ENCODE measurements around the gene RUNX3.

DNA sequence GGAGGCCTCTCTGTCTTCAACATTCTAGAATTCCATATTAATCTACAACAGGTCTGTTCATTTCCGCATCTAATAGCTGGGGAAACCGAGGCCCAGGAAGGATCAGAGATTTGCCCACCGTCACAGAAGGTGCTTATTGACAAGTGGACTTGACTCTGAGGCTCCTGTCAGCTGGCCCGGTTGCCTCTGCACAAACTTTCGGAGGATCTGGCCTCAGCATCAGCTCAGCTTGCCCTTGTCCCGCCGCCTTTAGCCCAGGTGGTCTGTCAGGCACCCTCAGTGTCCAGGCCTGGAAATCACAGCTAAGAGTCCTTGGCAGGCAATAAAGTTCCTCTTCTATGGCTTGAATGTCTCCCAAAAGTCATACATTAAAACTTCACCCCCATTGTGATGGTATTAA, 8.2 kb upstream of the RUNX3 start:
- TF ChIP-seq CTCF (optimal IDR thresholded peaks at IDR 0.05 in 1 of 3, IDR thresholded peaks at IDR 0.05 in 1 of 3, conservative IDR thresholded peaks at IDR 0.05 in 1 of 3; ENCODE audit: extremely low read depth in 1 of 3, insufficient read depth in 2 of 3, low read length in 3 of 3) (no peak), EZH2 (IDR thresholded peaks at IDR 0.05; ENCODE audit: low read length) (no peak)

Measured in keratinocyte (primary cell).